OCI-LY1 (cell line): ENCODE data around the gene NAP1L5.

Experiments
- H2AFZ ChIP-seq: fragments of 200-600 bp; sonication (generic), shearing (Covaris generic); 2 replicates; pipeline ENCODE4 v1.6.0; 2014; ENCODE audit warnings: antibody characterized with exemption, mild to moderate bottlenecking, low read length
- H3F3A ChIP-seq: fragments of 200-600 bp; sonication (generic), shearing (Covaris generic); 2 replicates; pipeline ENCODE4 v1.6.0; 2014; ENCODE audit warnings: mild to moderate bottlenecking, antibody characterized with exemption, low read length, moderate library complexity; ENCODE audit not compliant: insufficient read depth
- H3K27ac ChIP-seq: fragments of 200-600 bp; sonication (generic); 2 replicates; pipeline ENCODE4 v1.5.1; 2014; ENCODE audit warnings: low read length, mixed run types, mild to moderate bottlenecking, low read depth; ENCODE audit not compliant: poor library complexity, severe bottlenecking
- H3K27me3 ChIP-seq: fragments of 200-600 bp; sonication (generic); 2 replicates; pipeline ENCODE4 v1.6.0; 2014; ENCODE audit warnings: antibody characterized with exemption, mild to moderate bottlenecking, low read length, moderate library complexity; ENCODE audit not compliant: insufficient read depth
- H3K36me3 ChIP-seq: fragments of 200-600 bp; sonication (generic); 2 replicates; pipeline ENCODE4 v1.6.1; 2014; ENCODE audit warnings: mild to moderate bottlenecking, antibody characterized with exemption, low read length, moderate library complexity, mixed read lengths; ENCODE audit not compliant: insufficient read depth
- H3K4me1 ChIP-seq: fragments of 200-600 bp; sonication (generic); 2 replicates; pipeline ENCODE4 v1.5.1; 2014; ENCODE audit warnings: mild to moderate bottlenecking, low read length, moderate library complexity; ENCODE audit not compliant: insufficient read depth, severe bottlenecking
- H3K4me2 ChIP-seq: fragments of 200-600 bp; sonication (generic), shearing (Covaris generic); 2 replicates; pipeline ENCODE4 v1.6.1; 2014; ENCODE audit warnings: low read length
- H3K4me3 ChIP-seq: fragments of 200-600 bp; sonication (generic); 2 replicates; pipeline ENCODE4 v1.5.1; 2014; ENCODE audit warnings: low read length, low read depth, mild to moderate bottlenecking, mixed read lengths; ENCODE audit not compliant: poor library complexity, severe bottlenecking
- H3K79me2 ChIP-seq: fragments of 200-600 bp; shearing (Covaris generic); 2 replicates; pipeline ENCODE4 v1.6.1; 2016; ENCODE audit warnings: mixed run types, low read length, mixed read lengths; ENCODE audit not compliant: insufficient read depth
- H3K9ac ChIP-seq: fragments of 200-600 bp; sonication (generic), shearing (Covaris generic); 2 replicates; pipeline ENCODE4 v1.6.1; 2014; ENCODE audit warnings: mild to moderate bottlenecking, low read length, mixed read lengths
- H3K9me2 ChIP-seq: fragments of 200-600 bp; sonication (generic), shearing (Covaris generic); 2 replicates; pipeline ENCODE4 v1.6.1; 2014; ENCODE audit warnings: low read depth, mild to moderate bottlenecking, low read length, mixed read lengths
- H3K9me3 ChIP-seq: fragments of 200-600 bp; shearing (Covaris generic); 2 replicates; pipeline ENCODE4 v1.6.1; 2014; ENCODE audit warnings: low read length, mixed read lengths
- H4K20me1 ChIP-seq: fragments of 200-600 bp; sonication (generic), shearing (Covaris generic); 2 replicates; pipeline ENCODE4 v1.6.0; 2016; ENCODE audit warnings: mild to moderate bottlenecking, low read length; ENCODE audit not compliant: insufficient read depth
- EZH2 ChIP-seq: fragments of 200-600 bp; sonication (generic), shearing (Covaris generic); IDR thresholded peaks from 2 replicates; pipeline ENCODE4 v1.8.0; 2017; ENCODE audit warnings: borderline replicate concordance, mixed run types, mild to moderate bottlenecking, antibody characterized with exemption, low read length, moderate library complexity, mixed read lengths
- TF ChIP-seq, protein P1 (sequence below): fragments of 200-600 bp; sonication (generic), shearing (Covaris generic); IDR thresholded peaks from 2 replicates; pipeline ENCODE4 v1.5.1; 2017; ENCODE audit warnings: mild to moderate bottlenecking, antibody characterized with exemption, low read length, moderate library complexity, mixed read lengths

Gene NAP1L5, protein sequence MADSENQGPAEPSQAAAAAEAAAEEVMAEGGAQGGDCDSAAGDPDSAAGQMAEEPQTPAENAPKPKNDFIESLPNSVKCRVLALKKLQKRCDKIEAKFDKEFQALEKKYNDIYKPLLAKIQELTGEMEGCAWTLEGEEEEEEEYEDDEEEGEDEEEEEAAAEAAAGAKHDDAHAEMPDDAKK

DNA sequence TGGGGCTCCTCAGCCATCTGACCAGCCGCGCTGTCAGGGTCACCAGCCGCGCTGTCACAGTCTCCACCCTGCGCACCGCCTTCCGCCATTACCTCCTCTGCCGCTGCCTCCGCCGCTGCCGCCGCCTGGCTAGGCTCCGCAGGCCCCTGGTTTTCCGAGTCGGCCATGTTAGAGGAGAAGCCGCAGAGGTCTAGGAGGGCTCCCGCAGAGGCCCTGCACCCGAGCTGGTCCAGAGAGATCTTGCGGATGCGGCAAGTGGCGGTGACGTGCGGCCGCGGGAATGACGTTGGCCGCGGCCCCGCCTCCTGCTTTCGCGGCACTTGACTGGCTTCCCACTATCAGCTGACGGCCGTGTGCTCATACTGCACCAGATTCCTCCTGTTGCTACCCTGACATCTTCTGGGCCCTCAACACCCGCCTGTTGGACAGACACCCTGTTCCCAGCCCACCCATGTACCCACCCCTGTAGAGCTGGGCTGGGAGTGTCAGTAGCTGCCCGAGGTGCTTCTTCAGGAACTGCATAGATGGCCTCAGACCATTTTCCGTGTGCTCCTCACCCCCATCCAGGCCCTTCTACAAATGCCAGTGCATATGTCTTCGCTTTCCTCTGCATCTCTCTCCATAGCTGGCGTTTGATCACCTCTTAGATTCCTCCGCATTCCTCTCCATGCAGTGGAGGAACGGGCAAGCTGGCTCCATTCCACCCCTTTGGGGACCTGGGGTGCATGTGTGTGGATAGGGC is at the start of gene NAP1L5:
NAP1L5 (minus strand) TSS at position 242 of the 742 bp plus-strand sequence; CDS start at position 167, 75 bp downstream.
- Histone ChIP-seq H3K79me2 (no peaks in the 10 kb centered on the region), H3K27ac (no peak within 1 kb of the TSS), H3K36me3 (no peaks in the 10 kb centered on the region), H3K9me2 (no peaks in the 10 kb centered on the region), H4K20me1 (no peaks in the 10 kb centered on the region), H3K9me3 (no peaks in the 10 kb centered on the region), H3K9ac (peak within 1 kb of the TSS; percentile 59), H3K4me1 (peaks cover 16% of the 10 kb centered on the region), H2AFZ (no peak within 1 kb of the TSS), H3F3A (no peaks in the 10 kb centered on the region), H3K4me3 (peak within 1 kb of the TSS; percentile 74), H3K4me2 (peak within 1 kb of the TSS; percentile 75), H3K27me3 (no peaks in the 10 kb centered on the region)
- TF ChIP-seq, protein P1, sequence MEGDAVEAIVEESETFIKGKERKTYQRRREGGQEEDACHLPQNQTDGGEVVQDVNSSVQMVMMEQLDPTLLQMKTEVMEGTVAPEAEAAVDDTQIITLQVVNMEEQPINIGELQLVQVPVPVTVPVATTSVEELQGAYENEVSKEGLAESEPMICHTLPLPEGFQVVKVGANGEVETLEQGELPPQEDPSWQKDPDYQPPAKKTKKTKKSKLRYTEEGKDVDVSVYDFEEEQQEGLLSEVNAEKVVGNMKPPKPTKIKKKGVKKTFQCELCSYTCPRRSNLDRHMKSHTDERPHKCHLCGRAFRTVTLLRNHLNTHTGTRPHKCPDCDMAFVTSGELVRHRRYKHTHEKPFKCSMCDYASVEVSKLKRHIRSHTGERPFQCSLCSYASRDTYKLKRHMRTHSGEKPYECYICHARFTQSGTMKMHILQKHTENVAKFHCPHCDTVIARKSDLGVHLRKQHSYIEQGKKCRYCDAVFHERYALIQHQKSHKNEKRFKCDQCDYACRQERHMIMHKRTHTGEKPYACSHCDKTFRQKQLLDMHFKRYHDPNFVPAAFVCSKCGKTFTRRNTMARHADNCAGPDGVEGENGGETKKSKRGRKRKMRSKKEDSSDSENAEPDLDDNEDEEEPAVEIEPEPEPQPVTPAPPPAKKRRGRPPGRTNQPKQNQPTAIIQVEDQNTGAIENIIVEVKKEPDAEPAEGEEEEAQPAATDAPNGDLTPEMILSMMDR: no peak
- no peak for TF ChIP-seq EZH2

DNA sequence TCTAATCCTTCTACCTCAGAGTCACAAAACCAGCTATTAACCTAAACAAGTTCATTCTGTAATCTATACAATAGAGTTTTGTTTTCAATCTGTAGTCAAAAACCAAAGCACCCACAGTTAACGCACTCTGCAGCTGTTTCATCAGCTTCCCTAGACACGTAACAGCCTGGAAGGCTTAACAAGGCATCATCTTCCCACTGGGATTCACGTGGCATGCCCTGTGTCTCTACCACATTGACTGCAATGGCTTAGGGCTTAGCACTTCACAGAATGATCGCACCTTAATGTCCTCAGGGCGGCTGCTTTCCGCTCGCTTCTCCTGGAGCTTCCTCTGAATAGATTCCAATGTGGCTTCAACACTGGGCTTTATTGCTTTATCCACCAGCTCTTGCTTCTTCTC is 49.7 kb upstream of the NAP1L5 start:
- Histone ChIP-seq H3F3A (no peaks in the 10 kb centered on the region), H3K79me2 (no peaks in the 10 kb centered on the region), H4K20me1 (no peaks in the 10 kb centered on the region), H3K4me2 (no peak overlapping the region), H3K27me3 (no peaks in the 10 kb centered on the region), H3K9me2 (no peaks in the 10 kb centered on the region), H3K9ac (no peak overlapping the region), H3K4me1 (no peaks in the 10 kb centered on the region), H3K27ac (no peak overlapping the region), H3K9me3 (no peaks in the 10 kb centered on the region), H3K4me3 (no peak overlapping the region), H2AFZ (no peak overlapping the region), H3K36me3 (no peaks in the 10 kb centered on the region)
- TF ChIP-seq, protein P1: no peak
- no peak for TF ChIP-seq EZH2

DNA sequence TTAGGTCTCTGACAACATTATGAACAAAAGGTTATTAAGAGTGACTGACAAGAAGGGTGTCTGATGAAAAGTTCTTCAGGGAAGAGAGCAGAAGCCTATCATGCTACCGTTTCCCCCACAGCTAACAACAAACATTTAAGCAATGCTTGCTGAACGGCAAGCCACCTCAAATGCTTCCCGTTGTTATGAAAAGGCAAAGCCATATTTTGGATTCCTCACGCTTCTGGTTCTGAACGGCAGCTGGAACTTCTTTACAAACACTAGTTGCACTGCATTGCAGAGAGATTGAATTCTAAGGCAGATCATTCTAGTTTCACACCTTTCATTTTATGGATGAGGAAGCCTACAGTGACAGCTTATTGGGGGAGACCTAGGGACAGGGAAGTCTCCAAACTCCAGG is 48.6 kb upstream of the NAP1L5 start:
- no peaks in the 10 kb centered on the region for H4K20me1 ChIP-seq

More for the DNA sequence above, 48.6 kb upstream of the NAP1L5 start:
- TF ChIP-seq EZH2: no peak
- TF ChIP-seq, protein P1: no peak
- Histone ChIP-seq H3K27ac (no peak overlapping the region), H3K9ac (no peak overlapping the region), H3K27me3 (no peaks in the 10 kb centered on the region), H3K36me3 (no peaks in the 10 kb centered on the region), H3K4me1 (no peaks in the 10 kb centered on the region), H3K4me3 (no peak overlapping the region), H3K9me2 (no peaks in the 10 kb centered on the region), H3K9me3 (no peaks in the 10 kb centered on the region), H3K79me2 (no peaks in the 10 kb centered on the region), H3K4me2 (no peak overlapping the region), H2AFZ (no peak overlapping the region), H3F3A (no peaks in the 10 kb centered on the region)
